ENCODE results near the gene RPSA.
"Not testable (repeated sequence)": the region's sequence is repeated elsewhere in the genome, so short reads cannot be mapped to it uniquely, and the experiment has no call there.

The RPSA gene

GRCh38 chr3:39388741-39389248 is 17.7 kb upstream of the RPSA start:
- no peak for DNase-seq

GRCh38 chr3:39390181-39390580 is 16.3 kb upstream of the RPSA start:
- no peak for DNase-seq

GRCh38 chr3:39396690-39397089 is 9.8 kb upstream of the RPSA start:
- no peak for DNase-seq

- no peak for DNase-seq
Measured at GRCh38 chr3:39398700-39399099, 7.8 kb upstream of the RPSA start.

GRCh38 chr3:39401983-39402382 is 4.5 kb upstream of the RPSA start:
- no peak for DNase-seq

GRCh38 chr3:39404943-39405686 is 1.4 kb upstream of the RPSA start:
- DNase-seq = no peak

GRCh38 chr3:39405687-39406367 is 693 bp upstream of the RPSA start:
- DNase-seq = no peak

- no peak for DNase-seq
Measured at GRCh38 chr3:39407259-39407629, 724 bp downstream of the RPSA start.

- no peak for DNase-seq
Measured at GRCh38 chr3:39407773-39408492, 1.4 kb downstream of the RPSA start.

- DNase-seq = no peak
Measured at GRCh38 chr3:39408493-39409372, 2.2 kb downstream of the RPSA start.

GRCh38 chr3:39409514-39410136 is 3.1 kb downstream of the RPSA start:
- no peak for DNase-seq

- no peak for DNase-seq
Measured at GRCh38 chr3:39410893-39411292, 4.4 kb downstream of the RPSA start.

- no peak for DNase-seq
Measured at GRCh38 chr3:39412668-39413260, 6.2 kb downstream of the RPSA start.

GRCh38 chr3:39413691-39414420 is 7.3 kb downstream of the RPSA start:
- DNase-seq = no peak

- DNase-seq = no peak
Measured at GRCh38 chr3:39414421-39414907, 7.9 kb downstream of the RPSA start.

GRCh38 chr3:39415302-39415701 is 8.8 kb downstream of the RPSA start:
- DNase-seq = not testable (repeated sequence)

GRCh38 chr3:39415983-39416382 is 9.5 kb downstream of the RPSA start:
- DNase-seq = no peak

- not testable (repeated sequence) for DNase-seq
Measured at GRCh38 chr3:39416998-39417397, 10.5 kb downstream of the RPSA start.

GRCh38 chr3:39418556-39419225 is 12.2 kb downstream of the RPSA start:
- DNase-seq = not testable (repeated sequence)
